ENCODE results near the gene HCK.

GRCh38 chr20:32064667-32065066 is 12.6 kb downstream of the HCK start:
- TF ChIP-seq CTCF (IDR thresholded peaks at IDR 0.05; ENCODE audit: borderline replicate concordance, extremely low read depth, low read length, poor library complexity, severe bottlenecking): no peak
- TF ChIP-seq EZH2 (IDR thresholded peaks at IDR 0.05; ENCODE audit: borderline replicate concordance, low read depth, low read length, severe bottlenecking): no peak
